HepG2 (cell line): ENCODE data around the gene UNKL. TPM values are rescaled to one million over a fixed set of nuclear protein-coding genes. Genes with fewer than 3 reads are reported as not detected.

Experiments
- AKAP8 ChIP-seq: sonication (generic); formaldehyde crosslinking; IDR thresholded peaks from 2 replicates; pipeline ENCODE4 v1.5.1; 2020; ENCODE audit warnings: mild to moderate bottlenecking, missing genetic modification reagents
- BCL6 ChIP-seq: IDR thresholded peaks from 2 replicates; pipeline ENCODE4 v1.6.1; 2016; ENCODE audit warnings: missing genetic modification reagents, missing compliant biosample characterization
- DBP ChIP-seq: sonication (generic); formaldehyde crosslinking; IDR thresholded peaks from 2 replicates; pipeline ENCODE4 v1.4.0; 2020; ENCODE audit warnings: missing genetic modification reagents; ENCODE audit errors: not compliant biosample characterization
- DNMT1 ChIP-seq: sonication (generic); formaldehyde crosslinking; IDR thresholded peaks from 2 replicates; pipeline ENCODE4 v1.5.1; 2020; ENCODE audit warnings: mild to moderate bottlenecking, missing genetic modification reagents
- HMGXB4 ChIP-seq, 2 experiments: sonication (generic) in 1 of 2; formaldehyde crosslinking in 1 of 2; IDR thresholded peaks; 2 replicates each; pipeline versions ENCODE4 v1.4.0 to v1.6.1; 2018 to 2020; ENCODE audit warnings: missing genetic modification reagents in 2 of 2, borderline replicate concordance in 1 of 2, low read depth in 1 of 2, mild to moderate bottlenecking in 1 of 2, missing biosample characterization in 1 of 2
- MNT ChIP-seq: fragments of 450-650 bp; IDR thresholded peaks from 2 replicates; pipeline ENCODE4 v1.6.1; 2016
- SALL1 ChIP-seq: sonication (generic); formaldehyde crosslinking; IDR thresholded peaks from 2 replicates; pipeline ENCODE4 v1.8.0; 2022; ENCODE audit warnings: mild to moderate bottlenecking, missing genetic modification reagents
- SALL2 ChIP-seq: sonication (generic); formaldehyde crosslinking; IDR thresholded peaks from 2 replicates; pipeline ENCODE4 v1.8.1; 2023; ENCODE audit warnings: mild to moderate bottlenecking, missing genetic modification reagents, inconsistent platforms
- SPEN ChIP-seq: sonication (generic); formaldehyde crosslinking; IDR thresholded peaks from 2 replicates; pipeline ENCODE4 v1.5.1; 2020; ENCODE audit warnings: low read depth, mild to moderate bottlenecking, missing genetic modification reagents
- TCF7 ChIP-seq: sonication (generic); IDR thresholded peaks from 2 replicates; pipeline ENCODE4 v1.6.1; 2016; ENCODE audit warnings: antibody characterized with exemption, low read depth
- XBP1 ChIP-seq: sonication (generic); formaldehyde crosslinking; IDR thresholded peaks from 2 replicates; pipeline ENCODE4 v1.5.0; 2020; ENCODE audit warnings: missing genetic modification reagents
- ZBTB33 ChIP-seq: sonication (generic); formaldehyde crosslinking; IDR thresholded peaks from 2 replicates; pipeline ENCODE4 v1.4.0; 2020; ENCODE audit warnings: missing genetic modification reagents
- ZBTB8A ChIP-seq: sonication (generic); formaldehyde crosslinking; IDR thresholded peaks from 2 replicates; pipeline ENCODE4 v1.4.0; 2020; ENCODE audit warnings: mild to moderate bottlenecking, low read depth, missing genetic modification reagents, borderline replicate concordance
- ZFP1 ChIP-seq: IDR thresholded peaks from 2 replicates; pipeline ENCODE4 v1.6.1; 2016
- ZNF251 ChIP-seq: sonication (generic); formaldehyde crosslinking; IDR thresholded peaks from 2 replicates; pipeline ENCODE4 v1.9.0; 2021; ENCODE audit warnings: mild to moderate bottlenecking, missing genetic modification reagents
- ZNF275 ChIP-seq: sonication (generic); formaldehyde crosslinking; IDR thresholded peaks from 2 replicates; pipeline ENCODE4 v1.8.0; 2022; ENCODE audit warnings: missing genetic modification reagents, mild to moderate bottlenecking, inconsistent platforms, borderline replicate concordance
- ZNF713 ChIP-seq: sonication (generic); formaldehyde crosslinking; IDR thresholded peaks from 2 replicates; pipeline ENCODE4 v1.4.0; 2020; ENCODE audit warnings: mild to moderate bottlenecking, missing genetic modification reagents
- ZNF766 ChIP-seq: sonication (generic); formaldehyde crosslinking; IDR thresholded peaks from 2 replicates; pipeline ENCODE4 v1.5.0; 2020; ENCODE audit warnings: missing genetic modification reagents, borderline replicate concordance
- ZSCAN22 ChIP-seq: sonication (generic); formaldehyde crosslinking; IDR thresholded peaks from 2 replicates; pipeline ENCODE4 v1.4.0; 2020; ENCODE audit warnings: mild to moderate bottlenecking, missing genetic modification reagents
- ZSCAN5A ChIP-seq: sonication (generic); formaldehyde crosslinking; IDR thresholded peaks from 2 replicates; pipeline ENCODE4 v1.8.0; 2022; ENCODE audit warnings: mild to moderate bottlenecking, missing genetic modification reagents, borderline replicate concordance
- polyA plus RNA-seq, 8 experiments: library from polyadenylated mRNA; depleted of rRNA in 3 of 8; stranded (reverse) in 7 of 8; unstranded in 1 of 8; fragments of >200 nt; fragmentation: Illumina TruSeq in 4 of 8; extraction: Trizol in 4 of 8; gene quantifications; 2 replicates each; pipeline versions ENCODE4 v1.2.1 to v1.2.3, GENCODE V29; 2011 to 2016; ENCODE audit warnings: low read depth in 4 of 8, missing spikeins in 1 of 8, mixed read lengths in 1 of 8; ENCODE audit not compliant: insufficient read depth in 1 of 8
- total RNA-seq, 5 experiments: library from RNA; depleted of rRNA; stranded (reverse); fragments of >200 nt; fragmentation: Illumina TruSeq; extraction: Trizol; gene quantifications; 2 replicates each; pipeline ENCODE4 v1.2.3, GENCODE V29; 2016; ENCODE audit warnings: low read depth in 1 of 5

Gene UNKL
- total and polyA plus RNA-seq, 2 of the 13 experiments (the other 11 are each of a cell fraction or from before 2014, with no cell fraction given): 10.4 to 17.6 TPM

- TF ChIP-seq AKAP8 (no peak), DNMT1 (no peak), ZBTB8A (no peak), BCL6 (no peak), ZBTB33 (CRISPR knock-in tag) (no peak), ZNF766 (CRISPR knock-in tag) (no peak), ZNF275 (CRISPR knock-in tag) (0 out of 2 replicates have a peak, but pooled peaks have one; percentile 37), DBP (CRISPR knock-in tag) (no peak), ZSCAN5A (CRISPR knock-in tag) (no peak), ZNF713 (CRISPR knock-in tag) (no peak), SALL2 (CRISPR knock-in tag) (peak; percentile 20; the same call in 1 of the 2 replicates), HMGXB4 (CRISPR knock-in tag; IDR thresholded peaks at IDR 0.05; ENCODE audit: borderline replicate concordance in 1 of 2, low read depth in 1 of 2) (peak in 1 of 2 experiments; percentile 19; a peak in 2 of 4 replicates), TCF7 (no peak), MNT (peak; percentile 75), SPEN (no peak), ZNF251 (CRISPR knock-in tag) (no peak), ZFP1 (CRISPR knock-in tag) (no peak), XBP1 (no peak), SALL1 (peak; percentile 25; the same call in 1 of the 2 replicates), ZSCAN22 (CRISPR knock-in tag) (peak; percentile 99)
Measured at GRCh38 chr16:1342526-1343427, 71.7 kb downstream of the UNKL start (continued).
